Naive thymus-derived CD4-positive, alpha-beta T cell (primary cell): ENCODE results near the gene ZNF697. TPM values are rescaled to one million over a fixed set of nuclear protein-coding genes. Genes with fewer than 3 reads are reported as not detected.

Experiments
- ATAC-seq: fragments of 150-1000 bp; cut with Tn5 transposase; 2 replicates; pipeline ENCODE4 v1.10.0; 2021; ENCODE audit warnings: mild to moderate bottlenecking, moderate library complexity
- CTCF ChIA-PET: fragments of 350-600 bp; sonication (Branson Sonifier 250); formaldehyde crosslinking; loops from one replicate; lab custom pipeline; 2021; ENCODE audit warnings: antibody characterized with exemption; lab: Charles Lee
- POLR2A ChIA-PET: fragments of 350-600 bp; sonication (Branson Sonifier 250); formaldehyde crosslinking; loops from one replicate; lab custom pipeline; 2021; ENCODE audit warnings: antibody characterized with exemption, inconsistent platforms; lab: Charles Lee
- DNase-seq, 9 donors: peaks; one replicate each; pipeline versions ENCODE4 v3.0.0 to v3.0.0-alpha.2; 2020 to 2022; ENCODE audit warnings: mixed read lengths in 1 of 9
- H3K27ac ChIP-seq: one replicate; pipeline ENCODE4 v1.7.0; 2013; ENCODE audit warnings: mild to moderate bottlenecking, low read depth, low read length, moderate library complexity
- H3K27me3 ChIP-seq, 2 donors: one replicate each; pipeline ENCODE4 v1.7.0; 2013; ENCODE audit warnings: low read length in 2 of 2, mild to moderate bottlenecking in 2 of 2, moderate library complexity in 2 of 2; ENCODE audit not compliant: control insufficient read depth in 2 of 2, insufficient read depth in 2 of 2
- H3K36me3 ChIP-seq, 3 experiments: 1 replicate in 2 of 3; 2 replicates in 1 of 3; pipeline ENCODE4 v1.7.0; 2013; ENCODE audit warnings: low read length in 3 of 3, mild to moderate bottlenecking in 3 of 3, moderate library complexity in 1 of 3; ENCODE audit not compliant: insufficient read depth in 3 of 3, control insufficient read depth in 2 of 3
- H3K4me1 ChIP-seq, 2 donors: one replicate each; pipeline ENCODE4 v1.7.0; 2013; ENCODE audit warnings: low read length in 2 of 2, mild to moderate bottlenecking in 2 of 2, moderate library complexity in 1 of 2; ENCODE audit not compliant: control insufficient read depth in 2 of 2, insufficient read depth in 2 of 2
- H3K4me3 ChIP-seq: 2 replicates; pipeline ENCODE4 v1.7.0; 2013; ENCODE audit warnings: mild to moderate bottlenecking, low read length
- H3K9me3 ChIP-seq, 3 experiments: 1 replicate in 2 of 3; 2 replicates in 1 of 3; pipeline ENCODE4 v1.7.0; 2013; ENCODE audit warnings: low read length in 3 of 3; ENCODE audit not compliant: control insufficient read depth in 2 of 3
- H3K27ac Mint-ChIP-seq, 9 donors: one replicate each; pipeline ENCODE4 v1.8.0; 2020 to 2022; ENCODE audit warnings: mixed read lengths in 9 of 9, mild to moderate bottlenecking in 8 of 9, moderate library complexity in 5 of 9, inconsistent platforms in 2 of 9
- H3K27me3 Mint-ChIP-seq, 5 donors: one replicate each; pipeline ENCODE4 v1.8.0; 2021 to 2022; ENCODE audit warnings: mixed read lengths in 5 of 5, mild to moderate bottlenecking in 1 of 5
- H3K36me3 Mint-ChIP-seq, 5 donors: one replicate each; pipeline ENCODE4 v1.8.0; 2020 to 2022; ENCODE audit warnings: mixed read lengths in 5 of 5, mild to moderate bottlenecking in 3 of 5, inconsistent platforms in 1 of 5
- H3K4me1 Mint-ChIP-seq, 7 donors: one replicate each; pipeline ENCODE4 v1.8.0; 2020 to 2022; ENCODE audit warnings: mixed read lengths in 7 of 7, mild to moderate bottlenecking in 3 of 7, inconsistent platforms in 1 of 7
- H3K4me3 Mint-ChIP-seq, 10 donors: one replicate each; pipeline ENCODE4 v1.8.0; 2020 to 2022; ENCODE audit warnings: mild to moderate bottlenecking in 10 of 10, mixed read lengths in 10 of 10, moderate library complexity in 6 of 10, inconsistent platforms in 2 of 10
- H3K9me3 Mint-ChIP-seq, 11 donors: one replicate each; pipeline ENCODE4 v1.8.0; 2020 to 2022; ENCODE audit warnings: mixed read lengths in 11 of 11, mild to moderate bottlenecking in 4 of 11, inconsistent platforms in 1 of 11, moderate library complexity in 1 of 11
- intact Hi-C, 2 donors: fragments of 100-400 bp; cut with micrococcal nuclease; formaldehyde crosslinking; loops; one replicate each; pipeline ENCODE4 v1.15.1; 2023
- polyA plus RNA-seq, 2 donors: library from polyadenylated mRNA; unstranded; fragments of 300-500 nt; fragmentation: Illumina TruSeq; gene quantifications; one replicate each; pipeline ENCODE4 v1.2.3, GENCODE V29; 2021
- total RNA-seq, 6 experiments: library from RNA in 5 of 6; stranded (reverse) in 5 of 6; gene quantifications; 1 replicate in 5 of 6; 2 replicates in 1 of 6; pipeline ENCODE4 v1.2.3 and lab custom pipeline; 2021 to 2026

The ZNF697 gene
- total and polyA plus RNA-seq, 7 experiments from 2014 or later: 0.08 to 2.1 (median 0.24) TPM; not detected in 2

DNA sequence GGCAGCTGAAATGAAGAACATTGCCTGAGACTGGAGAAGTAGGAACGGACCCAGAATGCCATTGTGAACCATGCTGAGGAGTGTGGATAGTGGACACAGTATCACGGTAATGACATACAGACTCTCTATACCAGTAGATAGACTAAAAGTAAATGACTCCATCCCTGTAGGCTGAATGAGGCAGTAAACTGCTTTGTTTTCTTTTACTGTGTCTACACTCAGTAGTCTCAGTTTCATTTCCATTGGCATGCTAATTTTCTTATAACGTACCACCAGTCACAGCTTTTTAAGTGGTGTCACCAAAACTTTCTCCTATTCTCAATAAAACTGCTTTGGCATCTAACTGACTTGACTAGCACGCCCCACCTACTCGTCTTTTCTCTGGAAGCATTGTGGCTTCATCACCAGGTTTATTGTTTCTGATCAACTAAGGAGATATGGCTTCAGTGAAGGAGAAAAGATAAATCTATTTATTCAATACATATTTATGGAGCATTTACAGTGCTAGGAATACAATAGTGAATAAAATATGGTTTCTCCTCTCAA, 8.4 kb upstream of the ZNF697 start:
- POLR2A ChIA-PET: no interaction called here
- H3K36me3 ChIP-seq: no peaks in the 10 kb centered on the region
- DNase-seq (no peak), ATAC-seq (no peak)
- no peaks in the 10 kb centered on the region for H3K4me1 ChIP-seq
- Mint-ChIP-seq H3K4me1 (peaks cover 0 to 7% (median 0%) of the 10 kb centered on the region in 7 donors), H3K9me3 (no peaks in the 10 kb centered on the region), H3K27ac (no peak overlapping the region), H3K36me3 (no peaks in the 10 kb centered on the region), H3K27me3 (peaks cover 48 to 71% (median 55%) of the 10 kb centered on the region in 5 donors), H3K4me3 (no peak overlapping the region)
- no peaks in the 10 kb centered on the region for H3K9me3 ChIP-seq
- intact Hi-C loops: no loop called here
- no peak overlapping the region for H3K4me3 ChIP-seq
- no peak overlapping the region for H3K27ac ChIP-seq
- CTCF ChIA-PET: no interaction called here
- no peaks in the 10 kb centered on the region for H3K27me3 ChIP-seq

- H3K27ac ChIP-seq: no peak overlapping the region
- no peaks in the 10 kb centered on the region for H3K4me1 ChIP-seq
- intact Hi-C loops: no loop called here
- peaks cover 48 to 71% (median 64%) of the 10 kb centered on the region in 5 donors for H3K27me3 Mint-ChIP-seq
- H3K4me3 Mint-ChIP-seq: no peak overlapping the region
- DNase-seq (no peak), ATAC-seq (no peak)
- H3K36me3 Mint-ChIP-seq: peaks cover 0 to 5% (median 0%) of the 10 kb centered on the region in 5 donors
- no peak overlapping the region for H3K4me3 ChIP-seq
- no peak overlapping the region for H3K27ac Mint-ChIP-seq
- peaks cover 0 to 3% (median 0%) of the 10 kb centered on the region in 7 donors for H3K4me1 Mint-ChIP-seq
- no peaks in the 10 kb centered on the region for H3K9me3 ChIP-seq
- ChIA-PET POLR2A (no interaction called here), CTCF (no interaction called here)
- no peaks in the 10 kb centered on the region for H3K36me3 ChIP-seq
- peaks cover 0 to 3% (median 0%) of the 10 kb centered on the region in 11 donors for H3K9me3 Mint-ChIP-seq
- H3K27me3 ChIP-seq: peaks cover 0 to 2% of the 10 kb centered on the region in 2 donors
These were observed 7.1 kb upstream of the ZNF697 start for GRCh38 chr1:119655154-119655553.

DNA sequence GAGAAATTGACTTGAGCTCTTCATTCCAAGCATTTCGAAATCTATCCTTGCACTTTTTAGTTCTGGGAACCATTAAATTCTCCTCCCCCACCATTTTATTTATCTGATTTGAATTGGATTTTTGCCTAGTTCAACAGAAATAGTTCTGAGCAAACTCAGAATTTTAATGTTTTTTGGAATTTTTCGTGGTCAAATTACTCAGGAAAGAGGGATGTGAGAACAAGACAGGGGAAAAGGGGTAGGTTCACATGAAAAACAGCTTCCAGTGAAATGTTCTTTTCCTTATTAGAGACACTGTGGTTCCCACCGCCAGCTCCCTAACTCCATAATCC, 5.7 kb upstream of the ZNF697 start:
- CTCF ChIA-PET: no interaction called here

DNA sequence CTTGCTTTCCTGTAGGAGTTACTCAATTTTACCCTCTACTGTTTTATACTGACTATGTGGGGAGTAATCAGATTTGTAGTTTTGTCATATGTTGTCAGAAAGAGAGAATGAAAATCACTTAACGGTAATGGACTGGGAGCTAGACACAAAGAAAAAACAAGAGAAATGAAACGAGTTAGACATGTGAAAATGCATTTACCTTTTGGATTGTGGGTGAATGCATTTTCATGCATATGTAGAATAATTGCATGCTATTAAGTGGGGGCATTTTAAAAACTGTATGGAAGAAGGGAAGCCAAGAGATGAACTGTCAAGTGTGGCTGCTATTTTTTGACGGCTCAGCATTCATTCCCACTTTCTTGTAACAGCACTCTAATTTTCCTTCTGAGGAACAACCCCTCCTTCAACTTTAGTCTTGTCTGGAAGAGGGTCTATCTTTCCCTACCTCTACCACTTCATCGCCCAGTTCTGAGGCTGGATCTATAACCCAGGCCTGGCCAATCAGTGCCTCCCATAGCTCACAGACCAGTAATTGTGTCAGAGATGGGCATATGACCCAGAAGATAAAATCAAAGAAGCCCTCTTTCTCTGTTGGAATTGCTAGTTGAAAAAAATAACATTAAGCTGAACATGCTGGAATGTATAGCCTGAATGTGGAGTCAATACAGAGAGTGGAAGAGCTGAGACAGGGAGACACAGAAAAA, 5.2 kb upstream of the ZNF697 start:
- ChIA-PET POLR2A (interaction anchor here (0.6 kb wide), 1 partner anchor 20 kb away, joined by 3 read pairs; no protein-coding TSS in a partner anchor), CTCF (no interaction called here)
- peaks cover 0 to 9% (median 6%) of the 10 kb centered on the region in 7 donors for H3K4me1 Mint-ChIP-seq
- no peak for ATAC-seq
- H3K27me3 Mint-ChIP-seq: peaks cover 55 to 76% (median 72%) of the 10 kb centered on the region in 5 donors
- intact Hi-C loops: no loop called here
- H3K36me3 Mint-ChIP-seq: peaks cover 0 to 5% (median 0%) of the 10 kb centered on the region in 5 donors
- peaks cover 0 to 4% (median 0%) of the 10 kb centered on the region in 11 donors for H3K9me3 Mint-ChIP-seq
- no peak overlapping the region for H3K4me3 ChIP-seq
- H3K4me1 ChIP-seq: no peaks in the 10 kb centered on the region
- no peak for DNase-seq
- H3K27ac Mint-ChIP-seq: no peak overlapping the region
- no peaks in the 10 kb centered on the region for H3K9me3 ChIP-seq
- H3K4me3 Mint-ChIP-seq: no peak overlapping the region
- no peaks in the 10 kb centered on the region for H3K36me3 ChIP-seq
- H3K27ac ChIP-seq: no peak overlapping the region
- peaks cover 0 to 13% of the 10 kb centered on the region in 2 donors for H3K27me3 ChIP-seq

More for the DNA sequence above, 5.7 kb upstream of the ZNF697 start:
- Histone ChIP-seq H3K4me3 (no peak overlapping the region), H3K27ac (no peak overlapping the region), H3K36me3 (no peaks in the 10 kb centered on the region), H3K9me3 (no peaks in the 10 kb centered on the region), H3K4me1 (no peaks in the 10 kb centered on the region), H3K27me3 (peaks cover 0 to 9% of the 10 kb centered on the region in 2 donors)
- H3K9me3 Mint-ChIP-seq: peaks cover 0 to 4% (median 0%) of the 10 kb centered on the region in 11 donors
- no peak for ATAC-seq
- peaks cover 0 to 7% (median 3%) of the 10 kb centered on the region in 7 donors for H3K4me1 Mint-ChIP-seq
- peaks cover 52 to 75% (median 72%) of the 10 kb centered on the region in 5 donors for H3K27me3 Mint-ChIP-seq
- H3K27ac Mint-ChIP-seq: no peak overlapping the region
- H3K4me3 Mint-ChIP-seq: no peak overlapping the region
- POLR2A ChIA-PET: interaction anchor here (0.6 kb wide), 1 partner anchor 20 kb away, joined by 3 read pairs; no protein-coding TSS in a partner anchor
- intact Hi-C loops: no loop called here
- no peak for DNase-seq
- H3K36me3 Mint-ChIP-seq: peaks cover 0 to 5% (median 0%) of the 10 kb centered on the region in 5 donors

DNA sequence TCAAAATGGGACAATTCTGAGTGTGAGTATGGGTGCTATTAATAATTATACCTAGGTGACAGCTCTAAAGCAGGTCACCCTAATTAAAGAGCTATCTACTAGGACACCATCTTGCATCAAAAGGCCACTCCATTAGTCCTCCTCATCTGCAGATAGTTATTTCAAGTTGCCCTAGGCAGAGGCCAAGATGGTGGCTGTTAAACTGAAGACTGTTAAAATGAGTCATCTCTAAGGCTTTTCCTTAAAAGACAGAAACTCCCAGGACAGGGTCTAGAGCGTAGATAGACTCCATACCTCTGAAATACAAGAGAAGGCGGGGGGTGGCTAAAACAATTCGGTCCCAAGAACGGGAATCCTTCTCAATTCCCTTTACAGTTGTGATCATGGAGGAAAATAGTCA, 4.5 kb upstream of the ZNF697 start:
- Histone ChIP-seq H3K27ac (no peak overlapping the region), H3K4me1 (peaks cover 0 to 1% of the 10 kb centered on the region in 2 donors), H3K27me3 (peaks cover 0 to 14% of the 10 kb centered on the region in 2 donors), H3K36me3 (no peaks in the 10 kb centered on the region), H3K4me3 (no peak overlapping the region), H3K9me3 (no peaks in the 10 kb centered on the region)
- ATAC-seq (no peak), DNase-seq (no peak)
- CTCF ChIA-PET: no interaction called here
- Mint-ChIP-seq H3K27ac (no peak overlapping the region), H3K4me1 (peaks cover 0 to 12% (median 6%) of the 10 kb centered on the region in 7 donors), H3K27me3 (peaks cover 57 to 79% (median 74%) of the 10 kb centered on the region in 5 donors), H3K36me3 (peaks cover 0 to 5% (median 0%) of the 10 kb centered on the region in 5 donors), H3K4me3 (no peak overlapping the region), H3K9me3 (peaks cover 0 to 4% (median 0%) of the 10 kb centered on the region in 11 donors)
- intact Hi-C loops: no loop called here
- POLR2A ChIA-PET: no interaction called here

DNA sequence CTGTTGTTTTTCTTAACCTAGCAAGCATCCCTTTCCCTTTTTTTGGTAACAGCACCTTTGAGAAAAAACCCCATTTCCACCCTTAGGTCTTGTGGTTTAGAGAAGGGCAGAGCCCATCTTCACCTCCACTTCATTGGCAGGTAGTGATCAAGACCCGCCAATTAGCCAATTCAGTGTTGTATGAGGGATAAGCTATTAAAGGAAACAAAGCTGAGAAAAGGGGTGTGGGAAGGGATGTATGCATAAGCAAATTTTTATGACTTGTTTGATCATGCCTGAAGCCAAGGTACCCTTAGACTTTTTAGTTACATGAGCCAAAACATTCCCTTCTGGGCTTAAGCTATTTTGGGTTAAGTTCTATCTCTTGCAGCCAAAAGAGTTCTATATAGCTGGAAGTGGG, 3.6 kb upstream of the ZNF697 start:
- peaks cover 0 to 3% of the 10 kb centered on the region in 2 donors for H3K4me1 ChIP-seq
- ChIA-PET POLR2A (no interaction called here), CTCF (no interaction called here)
- H3K27me3 Mint-ChIP-seq: peaks cover 59 to 83% (median 71%) of the 10 kb centered on the region in 5 donors
- DNase-seq: no peak
- no peak overlapping the region for H3K4me3 Mint-ChIP-seq
- peaks cover 0 to 18% of the 10 kb centered on the region in 2 donors for H3K27me3 ChIP-seq
- H3K9me3 Mint-ChIP-seq: peaks cover 0 to 4% (median 0%) of the 10 kb centered on the region in 11 donors
- H3K4me1 Mint-ChIP-seq: peaks cover 0 to 15% (median 7%) of the 10 kb centered on the region in 7 donors
- no peak overlapping the region for H3K4me3 ChIP-seq
- H3K27ac ChIP-seq: no peak overlapping the region
- H3K9me3 ChIP-seq: no peaks in the 10 kb centered on the region
- H3K27ac Mint-ChIP-seq: no peak overlapping the region
- ATAC-seq: no peak
- peaks cover 0 to 5% (median 0%) of the 10 kb centered on the region in 5 donors for H3K36me3 Mint-ChIP-seq
- no peaks in the 10 kb centered on the region for H3K36me3 ChIP-seq
- intact Hi-C loops: no loop called here
